ENCODE measurements around the gene KNCN. TPM values are rescaled to one million over a fixed set of nuclear protein-coding genes. Genes with fewer than 3 reads are reported as not detected.

Gene KNCN
- total and polyA plus RNA-seq, 2 experiments from 2014 or later = not detected

DNA sequence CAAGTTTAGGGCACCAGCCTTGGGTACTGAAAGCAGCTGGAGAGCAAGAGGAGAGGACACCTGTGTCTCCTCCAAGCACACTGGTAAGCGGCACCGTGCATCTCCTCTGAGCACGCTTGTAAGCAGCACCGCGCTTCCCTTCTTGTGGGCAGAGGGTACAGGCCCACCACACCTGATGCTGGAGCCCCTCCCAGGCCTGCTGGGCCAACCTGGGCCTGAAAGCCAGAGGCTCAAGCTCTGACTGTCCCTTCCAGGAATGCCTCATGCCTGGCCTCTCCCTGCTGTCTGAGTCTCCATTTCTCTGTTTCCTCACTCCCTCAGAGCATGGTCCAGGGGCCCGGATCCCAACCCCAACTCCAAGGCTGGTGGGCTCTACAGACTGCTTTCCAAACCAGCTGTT lies 35.9 kb downstream of the KNCN start (continued):
- TF ChIP-seq, protein P1, sequence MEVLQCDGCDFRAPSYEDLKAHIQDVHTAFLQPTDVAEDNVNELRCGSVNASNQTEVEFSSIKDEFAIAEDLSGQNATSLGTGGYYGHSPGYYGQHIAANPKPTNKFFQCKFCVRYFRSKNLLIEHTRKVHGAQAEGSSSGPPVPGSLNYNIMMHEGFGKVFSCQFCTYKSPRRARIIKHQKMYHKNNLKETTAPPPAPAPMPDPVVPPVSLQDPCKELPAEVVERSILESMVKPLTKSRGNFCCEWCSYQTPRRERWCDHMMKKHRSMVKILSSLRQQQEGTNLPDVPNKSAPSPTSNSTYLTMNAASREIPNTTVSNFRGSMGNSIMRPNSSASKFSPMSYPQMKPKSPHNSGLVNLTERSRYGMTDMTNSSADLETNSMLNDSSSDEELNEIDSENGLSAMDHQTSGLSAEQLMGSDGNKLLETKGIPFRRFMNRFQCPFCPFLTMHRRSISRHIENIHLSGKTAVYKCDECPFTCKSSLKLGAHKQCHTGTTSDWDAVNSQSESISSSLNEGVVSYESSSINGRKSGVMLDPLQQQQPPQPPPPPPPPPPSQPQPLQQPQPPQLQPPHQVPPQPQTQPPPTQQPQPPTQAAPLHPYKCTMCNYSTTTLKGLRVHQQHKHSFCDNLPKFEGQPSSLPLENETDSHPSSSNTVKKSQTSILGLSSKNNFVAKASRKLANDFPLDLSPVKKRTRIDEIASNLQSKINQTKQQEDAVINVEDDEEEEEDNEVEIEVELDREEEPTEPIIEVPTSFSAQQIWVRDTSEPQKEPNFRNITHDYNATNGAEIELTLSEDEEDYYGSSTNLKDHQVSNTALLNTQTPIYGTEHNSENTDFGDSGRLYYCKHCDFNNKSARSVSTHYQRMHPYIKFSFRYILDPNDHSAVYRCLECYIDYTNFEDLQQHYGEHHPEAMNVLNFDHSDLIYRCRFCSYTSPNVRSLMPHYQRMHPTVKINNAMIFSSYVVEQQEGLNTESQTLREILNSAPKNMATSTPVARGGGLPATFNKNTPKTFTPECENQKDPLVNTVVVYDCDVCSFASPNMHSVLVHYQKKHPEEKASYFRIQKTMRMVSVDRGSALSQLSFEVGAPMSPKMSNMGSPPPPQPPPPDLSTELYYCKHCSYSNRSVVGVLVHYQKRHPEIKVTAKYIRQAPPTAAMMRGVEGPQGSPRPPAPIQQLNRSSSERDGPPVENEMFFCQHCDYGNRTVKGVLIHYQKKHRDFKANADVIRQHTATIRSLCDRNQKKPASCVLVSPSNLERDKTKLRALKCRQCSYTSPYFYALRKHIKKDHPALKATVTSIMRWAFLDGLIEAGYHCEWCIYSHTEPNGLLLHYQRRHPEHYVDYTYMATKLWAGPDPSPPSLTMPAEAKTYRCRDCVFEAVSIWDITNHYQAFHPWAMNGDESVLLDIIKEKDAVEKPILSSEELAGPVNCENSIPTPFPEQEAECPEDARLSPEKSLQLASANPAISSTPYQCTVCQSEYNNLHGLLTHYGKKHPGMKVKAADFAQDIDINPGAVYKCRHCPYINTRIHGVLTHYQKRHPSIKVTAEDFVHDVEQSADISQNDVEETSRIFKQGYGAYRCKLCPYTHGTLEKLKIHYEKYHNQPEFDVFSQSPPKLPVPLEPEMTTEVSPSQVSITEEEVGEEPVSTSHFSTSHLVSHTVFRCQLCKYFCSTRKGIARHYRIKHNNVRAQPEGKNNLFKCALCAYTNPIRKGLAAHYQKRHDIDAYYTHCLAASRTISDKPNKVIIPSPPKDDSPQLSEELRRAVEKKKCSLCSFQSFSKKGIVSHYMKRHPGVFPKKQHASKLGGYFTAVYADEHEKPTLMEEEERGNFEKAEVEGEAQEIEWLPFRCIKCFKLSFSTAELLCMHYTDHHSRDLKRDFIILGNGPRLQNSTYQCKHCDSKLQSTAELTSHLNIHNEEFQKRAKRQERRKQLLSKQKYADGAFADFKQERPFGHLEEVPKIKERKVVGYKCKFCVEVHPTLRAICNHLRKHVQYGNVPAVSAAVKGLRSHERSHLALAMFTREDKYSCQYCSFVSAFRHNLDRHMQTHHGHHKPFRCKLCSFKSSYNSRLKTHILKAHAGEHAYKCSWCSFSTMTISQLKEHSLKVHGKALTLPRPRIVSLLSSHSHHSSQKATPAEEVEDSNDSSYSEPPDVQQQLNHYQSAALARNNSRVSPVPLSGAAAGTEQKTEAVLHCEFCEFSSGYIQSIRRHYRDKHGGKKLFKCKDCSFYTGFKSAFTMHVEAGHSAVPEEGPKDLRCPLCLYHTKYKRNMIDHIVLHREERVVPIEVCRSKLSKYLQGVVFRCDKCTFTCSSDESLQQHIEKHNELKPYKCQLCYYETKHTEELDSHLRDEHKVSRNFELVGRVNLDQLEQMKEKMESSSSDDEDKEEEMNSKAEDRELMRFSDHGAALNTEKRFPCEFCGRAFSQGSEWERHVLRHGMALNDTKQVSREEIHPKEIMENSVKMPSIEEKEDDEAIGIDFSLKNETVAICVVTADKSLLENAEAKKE (CRISPR knock-in tag; IDR thresholded peaks at IDR 0.05) = no peak
- TF ChIP-seq EZH2 (IDR thresholded peaks at IDR 0.05; ENCODE audit: low read depth, unreplicated experiment) (no peak), NANOG (IDR thresholded peaks at IDR 0.05; ENCODE audit: borderline replicate concordance) (no peak)

DNA sequence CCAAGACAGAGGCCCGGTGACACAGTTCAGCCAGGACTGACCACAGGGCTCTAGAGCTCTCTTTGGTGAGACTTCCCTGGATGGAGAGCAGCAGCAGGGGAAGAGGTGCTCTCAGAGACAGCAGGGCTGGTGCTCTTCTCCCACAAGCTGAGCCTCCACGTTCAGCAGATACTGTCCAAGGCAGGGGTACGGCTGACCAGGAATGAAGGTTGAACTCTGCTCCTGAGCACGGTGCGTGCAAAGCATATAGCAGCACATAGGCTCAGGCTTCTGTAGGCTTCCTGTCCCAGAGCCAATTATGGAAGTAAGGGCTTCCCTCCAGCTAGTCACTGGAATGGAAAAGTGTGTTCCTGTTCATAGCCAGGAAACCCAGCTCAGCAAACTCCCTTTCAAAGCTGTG lies 37.9 kb downstream of the KNCN start:
- no peaks in the 10 kb centered on the region for H3K79me2 ChIP-seq (replicated peaks; ENCODE audit: insufficient read depth)
- H3K27me3 ChIP-seq (ENCODE audit: insufficient read depth) = peaks cover 50% of the 10 kb centered on the region
- DNase-seq (ENCODE audit: low spot score) (no peak), ATAC-seq (no peak)
- H3K4me1 Mint-ChIP-seq = peaks cover 42% of the 10 kb centered on the region
- no peak overlapping the region for H2AFZ ChIP-seq
- H3K27me3 Mint-ChIP-seq (ENCODE audit: insufficient read depth, low read depth, poor library complexity) = peaks cover 33% of the 10 kb centered on the region
- no peak overlapping the region for H3K4me2 ChIP-seq
- peaks cover 32% of the 10 kb centered on the region for H3K4me1 ChIP-seq (ENCODE audit: insufficient read depth)
- no peak overlapping the region for H3K4me3 Mint-ChIP-seq
- TF ChIP-seq POLR2AphosphoS5 (IDR thresholded peaks at IDR 0.05; ENCODE audit: low read depth) (no peak), ZNF331 (CRISPR knock-in tag; IDR thresholded peaks at IDR 0.05; ENCODE audit: low read depth) (no peak), EZH2 (IDR thresholded peaks at IDR 0.05; ENCODE audit: low read depth, unreplicated experiment) (no peak), ZNF114 (CRISPR knock-in tag; IDR thresholded peaks at IDR 0.05) (no peak), STAT1 (IDR thresholded peaks at IDR 0.05; ENCODE audit: unreplicated experiment) (no peak)
- TF ChIP-seq, protein P1 (CRISPR knock-in tag; IDR thresholded peaks at IDR 0.05) = no peak
- H3K9me3 Mint-ChIP-seq = peaks cover 3% of the 10 kb centered on the region; the same call in 1 of the 3 replicates
- H3K27ac ChIP-seq (ENCODE audit: low read depth) = no peak overlapping the region
- H3K4me3 ChIP-seq = no peak overlapping the region
- no peaks in the 10 kb centered on the region for H4K20me1 ChIP-seq (replicated peaks; ENCODE audit: insufficient read depth)
- H3K36me3 Mint-ChIP-seq (ENCODE audit: low read depth) = no peaks in the 10 kb centered on the region
- 0 out of 2 replicates have a peak, but pooled peaks cover 5% of the 10 kb centered on the region for H3F3A ChIP-seq (replicated peaks; ENCODE audit: low read depth)
- H3K27ac Mint-ChIP-seq = no peak overlapping the region
- H3K9me2 ChIP-seq (ENCODE audit: insufficient read depth) = no peaks in the 10 kb centered on the region
- no peaks in the 10 kb centered on the region for H3K36me3 ChIP-seq (ENCODE audit: insufficient read depth)
